ENCODE data around the gene TOE1. TPM values are rescaled to one million over a fixed set of nuclear protein-coding genes. Genes with fewer than 3 reads are reported as not detected.

Gene TOE1
- total and polyA plus RNA-seq, 11 donors: 2.2 to 7.9 (median 3.7) TPM

DNA sequence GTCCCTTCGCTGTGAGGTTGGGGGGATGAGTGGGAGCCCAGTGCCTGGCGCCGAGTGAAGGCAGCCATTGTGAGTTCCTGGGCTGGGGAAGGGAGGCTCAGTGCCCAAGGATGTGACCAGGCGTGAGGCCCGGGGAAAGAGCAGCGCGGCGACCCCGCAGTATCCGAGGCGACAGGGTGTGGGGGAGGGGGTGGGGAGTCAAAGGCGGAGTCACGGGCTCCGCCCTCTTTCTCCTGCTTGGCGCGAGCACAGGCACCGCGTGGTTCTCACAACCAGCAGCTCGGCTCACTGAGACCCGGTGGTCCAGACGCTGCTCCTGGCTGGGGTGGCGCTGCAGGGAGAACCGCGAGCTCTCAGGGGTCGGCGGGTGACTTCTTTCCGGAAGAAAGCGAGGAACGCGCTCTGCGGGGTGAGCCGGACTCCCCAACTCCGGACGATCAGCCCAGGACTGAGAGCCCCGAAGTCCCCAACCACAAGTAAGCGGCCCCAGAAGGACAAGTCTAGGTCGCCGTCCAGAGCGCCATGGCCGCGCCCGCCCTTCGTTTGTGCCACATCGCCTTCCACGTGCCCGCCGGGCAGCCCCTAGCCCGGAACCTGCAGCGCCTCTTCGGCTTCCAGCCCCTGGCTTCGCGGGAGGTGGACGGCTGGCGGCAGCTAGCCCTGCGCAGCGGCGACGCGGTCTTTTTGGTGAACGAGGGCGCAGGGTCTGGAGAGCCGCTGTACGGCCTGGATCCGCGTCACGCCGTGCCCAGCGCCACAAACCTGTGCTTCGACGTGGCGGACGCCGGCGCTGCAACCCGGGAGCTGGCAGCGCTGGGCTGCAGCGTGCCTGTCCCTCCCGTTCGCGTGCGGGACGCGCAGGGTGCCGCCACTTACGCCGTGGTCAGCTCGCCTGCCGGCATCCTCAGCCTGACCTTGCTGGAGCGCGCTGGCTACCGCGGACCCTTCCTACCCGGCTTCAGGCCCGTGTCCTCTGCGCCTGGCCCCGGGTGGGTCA, 13.0 kb upstream of the TOE1 start, which contains the start of gene HPDL:
Gene HPDL (plus strand): TSS at position 269 of the 997 bp plus-strand sequence. CDS start 254 bp downstream, at position 523.
- 1 to 9% (median 6%) methylated on average over 36 to 96 of the region's 96 CpGs for WGBS, 4 donors
- DNase-seq (peak; percentile 57 to 74 (median 66)), ATAC-seq (peak; percentile 74 to 91 (median 86))
- H3K27ac ChIP-seq: no peak within 1 kb of the TSS
- H3K27me3 ChIP-seq: peaks cover 0 to 6% (median 0%) of the 10 kb centered on the region in 9 donors
- no peaks in the 10 kb centered on the region for H3K9me3 ChIP-seq
- TF ChIP-seq, protein P1, sequence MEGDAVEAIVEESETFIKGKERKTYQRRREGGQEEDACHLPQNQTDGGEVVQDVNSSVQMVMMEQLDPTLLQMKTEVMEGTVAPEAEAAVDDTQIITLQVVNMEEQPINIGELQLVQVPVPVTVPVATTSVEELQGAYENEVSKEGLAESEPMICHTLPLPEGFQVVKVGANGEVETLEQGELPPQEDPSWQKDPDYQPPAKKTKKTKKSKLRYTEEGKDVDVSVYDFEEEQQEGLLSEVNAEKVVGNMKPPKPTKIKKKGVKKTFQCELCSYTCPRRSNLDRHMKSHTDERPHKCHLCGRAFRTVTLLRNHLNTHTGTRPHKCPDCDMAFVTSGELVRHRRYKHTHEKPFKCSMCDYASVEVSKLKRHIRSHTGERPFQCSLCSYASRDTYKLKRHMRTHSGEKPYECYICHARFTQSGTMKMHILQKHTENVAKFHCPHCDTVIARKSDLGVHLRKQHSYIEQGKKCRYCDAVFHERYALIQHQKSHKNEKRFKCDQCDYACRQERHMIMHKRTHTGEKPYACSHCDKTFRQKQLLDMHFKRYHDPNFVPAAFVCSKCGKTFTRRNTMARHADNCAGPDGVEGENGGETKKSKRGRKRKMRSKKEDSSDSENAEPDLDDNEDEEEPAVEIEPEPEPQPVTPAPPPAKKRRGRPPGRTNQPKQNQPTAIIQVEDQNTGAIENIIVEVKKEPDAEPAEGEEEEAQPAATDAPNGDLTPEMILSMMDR (IDR thresholded peaks at IDR 0.05): no peak
- TF ChIP-seq POLR2A (IDR thresholded peaks at IDR 0.05): no peak
- peaks cover 0 to 18% (median 9%) of the 10 kb centered on the region in 12 donors for H3K4me1 ChIP-seq
- H3K4me3 ChIP-seq: peak within 1 kb of the TSS; percentile 28 to 64 (median 54)
- peaks cover 0 to 32% (median 21%) of the 10 kb centered on the region in 9 donors for H3K36me3 ChIP-seq
- intact Hi-C loops (cut with DNase I): no loop called here

DNA sequence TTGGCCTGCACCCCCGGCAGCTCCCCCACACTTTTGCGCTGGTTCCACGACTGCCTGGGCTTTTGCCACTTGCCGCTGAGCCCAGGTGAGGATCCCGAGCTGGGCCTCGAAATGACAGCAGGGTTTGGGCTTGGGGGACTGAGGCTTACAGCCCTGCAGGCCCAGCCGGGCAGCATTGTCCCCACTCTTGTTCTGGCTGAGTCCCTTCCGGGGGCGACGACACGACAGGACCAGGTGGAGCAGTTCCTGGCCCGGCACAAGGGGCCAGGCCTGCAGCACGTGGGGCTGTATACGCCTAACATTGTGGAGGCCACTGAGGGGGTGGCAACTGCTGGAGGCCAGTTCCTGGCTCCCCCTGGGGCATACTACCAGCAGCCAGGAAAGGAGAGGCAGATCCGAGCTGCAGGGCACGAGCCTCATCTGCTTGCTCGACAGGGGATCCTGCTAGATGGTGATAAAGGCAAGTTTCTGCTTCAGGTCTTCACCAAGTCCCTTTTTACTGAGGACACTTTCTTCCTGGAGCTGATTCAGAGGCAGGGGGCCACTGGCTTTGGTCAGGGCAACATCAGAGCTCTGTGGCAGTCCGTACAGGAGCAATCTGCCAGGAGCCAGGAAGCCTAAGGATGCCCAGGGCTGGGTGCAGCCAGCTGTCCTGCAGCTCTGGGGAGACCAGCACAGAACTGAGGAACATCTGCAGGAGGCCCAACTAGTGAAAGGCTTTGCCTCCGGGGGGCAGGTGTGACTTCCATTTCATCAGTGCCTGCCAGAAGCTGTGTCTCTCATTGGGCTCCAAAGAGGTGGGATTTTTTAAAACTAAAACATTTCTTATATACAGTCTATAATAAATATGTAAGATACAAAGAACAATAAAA, 12.1 kb upstream of the TOE1 start:
- intact Hi-C loops (cut with DNase I): no loop called here
- Histone ChIP-seq H3K27ac (no peak overlapping the region), H3K9me3 (no peaks in the 10 kb centered on the region), H3K4me3 (peak overlapping the region in 9 of 12 donors; percentile 44 to 64 (median 55)), H3K36me3 (peaks cover 0 to 41% (median 31%) of the 10 kb centered on the region in 9 donors), H3K4me1 (peaks cover 0 to 18% (median 9%) of the 10 kb centered on the region in 12 donors), H3K27me3 (peaks cover 0 to 6% (median 0%) of the 10 kb centered on the region in 9 donors)
- no peak for TF ChIP-seq POLR2A (IDR thresholded peaks at IDR 0.05)
- TF ChIP-seq, protein P1 (IDR thresholded peaks at IDR 0.05): no peak
- WGBS, 4 donors: 65 to 84% (median 70%) methylated on average over 7 to 19 of the region's 19 CpGs
- ATAC-seq (no peak), DNase-seq (no peak)

DNA sequence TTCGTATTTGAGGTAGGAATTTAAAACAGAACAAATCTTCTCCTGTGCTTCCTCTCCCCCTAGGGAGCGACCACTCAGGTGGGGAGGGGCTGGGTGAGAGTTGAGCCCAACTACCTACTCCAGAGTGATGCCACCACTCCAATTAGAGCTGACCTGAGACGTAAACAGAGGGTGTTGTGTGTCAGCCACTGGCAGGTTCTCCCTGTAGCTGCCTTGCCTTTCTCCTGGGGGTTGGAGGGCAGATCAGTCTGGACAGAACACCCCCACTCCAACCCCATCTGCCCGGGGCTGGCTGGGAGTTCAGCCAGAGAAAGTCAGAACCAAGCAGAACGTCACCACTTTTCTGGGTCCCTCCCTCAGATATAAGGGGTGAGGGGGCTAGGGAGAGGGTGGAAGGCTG, 11.3 kb upstream of the TOE1 start:
- Histone ChIP-seq H3K27me3 (peaks cover 0 to 6% (median 0%) of the 10 kb centered on the region in 9 donors), H3K9me3 (no peaks in the 10 kb centered on the region), H3K27ac (no peak overlapping the region), H3K4me3 (no peak overlapping the region), H3K36me3 (peaks cover 0 to 49% (median 39%) of the 10 kb centered on the region in 9 donors), H3K4me1 (peaks cover 0 to 18% (median 9%) of the 10 kb centered on the region in 12 donors)
- no peak for ATAC-seq
- TF ChIP-seq POLR2A (IDR thresholded peaks at IDR 0.05): no peak
- TF ChIP-seq, protein P1 (IDR thresholded peaks at IDR 0.05): no peak
- WGBS, 4 donors: 74 to 85% (median 79%) methylated on average over 5 of the region's 5 CpGs
- intact Hi-C loops (cut with DNase I): no loop called here
- DNase-seq: no peak

Measured in heart left ventricle (tissue), 16 donors.